H1 (cell line): ENCODE data around the gene ANXA3. TPM values are rescaled to one million over a fixed set of nuclear protein-coding genes. Genes with fewer than 3 reads are reported as not detected.

Source experiments
- CHD1 ChIP-seq: IDR thresholded peaks from 2 replicates; pipeline ENCODE4 v1.6.1; 2012; ENCODE audit warnings: low read depth, low read length, improper control_type of control experiment
- HDAC6 ChIP-seq: IDR thresholded peaks from one replicate; pipeline ENCODE4 v1.7.1; 2012; ENCODE audit warnings: low read depth, mild to moderate bottlenecking, inconsistent platforms, low read length, moderate library complexity
- JUND ChIP-seq: IDR thresholded peaks from 2 replicates; pipeline ENCODE4 v1.6.1; 2011; ENCODE audit warnings: mild to moderate bottlenecking, improper control_type of control experiment, low read length
- KDM4A ChIP-seq: IDR thresholded peaks from one replicate; pipeline ENCODE4 v1.7.1; 2012; ENCODE audit warnings: low read depth, mild to moderate bottlenecking, moderate library complexity, low read length, inconsistent platforms; ENCODE audit not compliant: severe bottlenecking
- POLR2A ChIP-seq, 2 experiments: IDR thresholded peaks; 1 replicate in 1 of 2; 2 replicates in 1 of 2; pipeline ENCODE4 v1.6.1; 2011; ENCODE audit warnings: low read depth in 2 of 2, low read length in 2 of 2, mild to moderate bottlenecking in 2 of 2; ENCODE audit errors: control extremely low read depth in 1 of 2
- RNF2 ChIP-seq: fragments of 200-900, 300-1000 bp; sonication (generic); IDR thresholded peaks from 2 replicates; pipeline ENCODE4 v1.7.1; 2016; ENCODE audit warnings: borderline replicate concordance, low read depth, mild to moderate bottlenecking, antibody characterized with exemption, low read length; ENCODE audit not compliant: poor library complexity, severe bottlenecking; ENCODE audit errors: missing control alignments
- SIN3A ChIP-seq, 2 experiments: IDR thresholded peaks in 1 of 2; conservative IDR thresholded peaks in 1 of 2; 2 replicates each; pipeline ENCODE4 v1.6.1; 2011 to 2012; ENCODE audit warnings: low read length in 2 of 2, improper control_type of control experiment in 1 of 2, low read depth in 1 of 2, mild to moderate bottlenecking in 1 of 2
- SP1 ChIP-seq: IDR thresholded peaks from 2 replicates; pipeline ENCODE4 v1.6.1; 2011; ENCODE audit warnings: low read depth, low read length
- TBP ChIP-seq: IDR thresholded peaks from 2 replicates; pipeline ENCODE4 v1.6.1; 2011; ENCODE audit warnings: low read depth, low read length, improper control_type of control experiment
- polyA plus RNA-seq, 7 experiments: library from polyadenylated mRNA; depleted of rRNA in 3 of 7; stranded (reverse) in 5 of 7; unstranded in 2 of 7; fragments of >200 nt in 5 of 7; fragments of 200-250 nt in 2 of 7; gene quantifications; 1 replicate in 5 of 7; 2 replicates in 1 of 7; 4 replicates in 1 of 7; pipeline versions ENCODE4 v1.2.1 to v1.2.3, GENCODE V29; 2011 to 2013; ENCODE audit warnings: missing spikeins in 2 of 7, mixed read lengths in 2 of 7
- total RNA-seq: library from RNA; stranded (reverse); fragmentation: NEBNext Ultra II Directional; extraction: Animal tissue kit (Norgen Biotek cat#: 25700); gene quantifications from 2 replicates; pipeline ENCODE4 v1.2.1, GENCODE V29; 2021

The ANXA3 gene
- total and polyA plus RNA-seq, 2 of the 8 experiments (the other 6 are each of a cell fraction or from before 2014, with no cell fraction given) = 10.3 to 27.3 TPM

DNA sequence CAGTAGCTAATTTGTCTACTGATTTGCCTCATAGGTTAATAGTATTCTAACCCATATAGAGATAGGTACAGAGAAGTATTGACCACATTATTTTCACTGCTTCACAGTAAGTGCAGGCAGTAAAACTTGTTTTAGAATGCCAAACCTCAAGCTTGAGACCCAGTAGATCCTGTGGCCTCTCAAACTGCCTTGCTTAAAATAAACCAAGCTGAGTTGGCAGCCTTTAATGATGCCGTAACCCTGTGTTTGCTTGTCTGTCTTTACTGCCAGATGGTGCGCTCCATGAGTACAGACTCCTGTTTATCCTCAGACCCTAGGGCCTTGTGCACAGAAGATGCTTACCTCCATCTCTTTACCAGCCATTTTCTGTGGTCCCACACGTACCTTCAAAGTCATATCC is 50.8 kb downstream of the ANXA3 start (continued):
- TF ChIP-seq RNF2 (no peak), SIN3A (conservative IDR thresholded peaks at IDR 0.05 in 1 of 2, IDR thresholded peaks at IDR 0.05 in 1 of 2; ENCODE audit: low read depth in 1 of 2, low read length in 2 of 2) (no peak), SP1 (no peak), KDM4A (no peak), HDAC6 (no peak), POLR2A (IDR thresholded peaks at IDR 0.05; ENCODE audit: control extremely low read depth in 1 of 2, low read depth in 2 of 2, low read length in 2 of 2) (no peak), CHD1 (no peak), JUND (no peak), TBP (no peak)
